ENCODE results near the gene U2SURP. TPM values are rescaled to one million over a fixed set of nuclear protein-coding genes. Genes with fewer than 3 reads are reported as not detected.

Gene U2SURP
- total and polyA plus RNA-seq, 3 experiments from 2014 or later, result 121 to 148 (median 146) TPM

GRCh38 chr3:143081844-143082778 lies 80.7 kb downstream of the U2SURP start:
- Histone ChIP-seq H3K4me3 (ENCODE audit: low read length) (no peak overlapping the region), H3K27me3 (ENCODE audit: insufficient read depth, low read length, poor library complexity, severe bottlenecking) (no peaks in the 10 kb centered on the region), H3K4me1 (ENCODE audit: insufficient read depth, low read length) (no peaks in the 10 kb centered on the region), H3K9me3 (ENCODE audit: low read length) (no peaks in the 10 kb centered on the region), H3K36me3 (ENCODE audit: insufficient read depth, low read length) (no peaks in the 10 kb centered on the region), H3K27ac (ENCODE audit: low read depth, low read length) (no peak overlapping the region)
- peaks cover 3 to 9% (median 5%) of the 10 kb centered on the region in 3 donors for H3K4me1 Mint-ChIP-seq
- no peaks in the 10 kb centered on the region for H3K36me3 Mint-ChIP-seq
- H3K9me3 Mint-ChIP-seq, result no peaks in the 10 kb centered on the region
- H3K27ac Mint-ChIP-seq, result no peak overlapping the region
- ChIA-PET POLR2A (no interaction called here), CTCF (no interaction called here)
- H3K27me3 Mint-ChIP-seq, result peaks cover 7 to 30% of the 10 kb centered on the region in 2 donors
- no peak for DNase-seq
- H3K4me3 Mint-ChIP-seq, result peak overlapping the region in 3 of 7 donors; percentile 20 to 39 (median 29)

GRCh38 chr3:143083781-143084180 lies 82.4 kb downstream of the U2SURP start:
- ChIA-PET CTCF (interaction anchor here (1.0 kb wide), 1 partner anchor 10 kb away, joined by 3 read pairs; no protein-coding TSS in a partner anchor), POLR2A (no interaction called here)
- Histone ChIP-seq H3K9me3 (ENCODE audit: low read length) (no peaks in the 10 kb centered on the region), H3K27me3 (ENCODE audit: insufficient read depth, low read length, poor library complexity, severe bottlenecking) (no peaks in the 10 kb centered on the region), H3K36me3 (ENCODE audit: insufficient read depth, low read length) (no peaks in the 10 kb centered on the region), H3K4me3 (ENCODE audit: low read length) (no peak overlapping the region), H3K27ac (ENCODE audit: low read depth, low read length) (no peak overlapping the region), H3K4me1 (ENCODE audit: insufficient read depth, low read length) (no peaks in the 10 kb centered on the region)
- peaks cover 6 to 25% of the 10 kb centered on the region in 2 donors for H3K27me3 Mint-ChIP-seq
- no peak overlapping the region for H3K4me3 Mint-ChIP-seq
- H3K27ac Mint-ChIP-seq, result no peak overlapping the region
- no peaks in the 10 kb centered on the region for H3K36me3 Mint-ChIP-seq
- DNase-seq, result no peak
- H3K4me1 Mint-ChIP-seq, result peaks cover 3 to 9% (median 5%) of the 10 kb centered on the region in 3 donors
- no peaks in the 10 kb centered on the region for H3K9me3 Mint-ChIP-seq

- no peaks in the 10 kb centered on the region for H3K9me3 Mint-ChIP-seq
- H3K4me1 Mint-ChIP-seq, result peaks cover 3 to 9% (median 5%) of the 10 kb centered on the region in 3 donors
- H3K36me3 ChIP-seq (ENCODE audit: insufficient read depth, low read length), result no peaks in the 10 kb centered on the region
- H3K4me3 Mint-ChIP-seq, result no peak overlapping the region
- no peak overlapping the region for H3K4me3 ChIP-seq (ENCODE audit: low read length)
- H3K36me3 Mint-ChIP-seq, result no peaks in the 10 kb centered on the region
- H3K27ac ChIP-seq (ENCODE audit: low read depth, low read length), result peak overlapping the region; percentile 73
- CTCF ChIA-PET, result no interaction called here
- no peak overlapping the region for H3K27ac Mint-ChIP-seq
- H3K4me1 ChIP-seq (ENCODE audit: insufficient read depth, low read length), result no peaks in the 10 kb centered on the region
- POLR2A ChIA-PET, result no interaction called here
- peaks cover 6 to 25% of the 10 kb centered on the region in 2 donors for H3K27me3 Mint-ChIP-seq
- H3K27me3 ChIP-seq (ENCODE audit: insufficient read depth, low read length, poor library complexity, severe bottlenecking), result no peaks in the 10 kb centered on the region
- no peak for DNase-seq
- H3K9me3 ChIP-seq (ENCODE audit: low read length), result no peaks in the 10 kb centered on the region
Measured at GRCh38 chr3:143084856-143085731, 83.7 kb downstream of the U2SURP start.

- no peak overlapping the region for H3K4me3 ChIP-seq (ENCODE audit: low read length)
- H3K36me3 Mint-ChIP-seq, result no peaks in the 10 kb centered on the region
- no peaks in the 10 kb centered on the region for H3K4me1 ChIP-seq (ENCODE audit: insufficient read depth, low read length)
- no peaks in the 10 kb centered on the region for H3K4me1 Mint-ChIP-seq
- H3K27me3 ChIP-seq (ENCODE audit: insufficient read depth, low read length, poor library complexity, severe bottlenecking), result no peaks in the 10 kb centered on the region
- ChIA-PET CTCF (no interaction called here), POLR2A (no interaction called here)
- no peak overlapping the region for H3K27ac Mint-ChIP-seq
- H3K27ac ChIP-seq (ENCODE audit: low read depth, low read length), result no peak overlapping the region
- H3K27me3 Mint-ChIP-seq, result peaks cover 6 to 7% of the 10 kb centered on the region in 2 donors
- no peaks in the 10 kb centered on the region for H3K36me3 ChIP-seq (ENCODE audit: insufficient read depth, low read length)
- DNase-seq, result no peak
- no peak overlapping the region for H3K4me3 Mint-ChIP-seq
- no peaks in the 10 kb centered on the region for H3K9me3 ChIP-seq (ENCODE audit: low read length)
- no peaks in the 10 kb centered on the region for H3K9me3 Mint-ChIP-seq
Measured at GRCh38 chr3:143088835-143089234, 87.5 kb downstream of the U2SURP start.

GRCh38 chr3:143089965-143090364 lies 88.6 kb downstream of the U2SURP start:
- POLR2A ChIA-PET, result no interaction called here

DNA sequence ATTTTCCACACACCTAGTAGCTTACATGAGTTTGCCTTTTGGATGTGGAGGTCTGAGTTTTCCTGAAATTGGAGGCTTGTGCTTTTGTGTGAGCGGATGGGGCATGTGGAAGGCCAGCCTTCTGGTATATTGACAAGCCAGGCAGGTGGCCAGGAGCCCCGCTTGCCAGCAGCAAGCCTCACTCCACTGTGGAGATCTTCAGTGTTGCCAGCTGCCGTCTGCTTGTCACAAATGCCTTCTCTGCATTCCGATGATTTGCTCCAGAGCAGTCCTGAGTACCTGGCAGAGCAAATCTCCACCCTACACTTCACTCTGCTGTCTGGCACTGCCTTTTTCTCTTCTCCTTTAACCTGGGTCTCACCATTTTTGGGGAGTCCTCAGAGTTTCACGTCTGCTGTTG lies 89.1 kb downstream of the U2SURP start:
- no peak for DNase-seq
- no peaks in the 10 kb centered on the region for H3K4me1 ChIP-seq (ENCODE audit: insufficient read depth, low read length)
- no peak overlapping the region for H3K4me3 Mint-ChIP-seq
- CTCF ChIA-PET, result no interaction called here
- no peaks in the 10 kb centered on the region for H3K9me3 Mint-ChIP-seq
- H3K27ac Mint-ChIP-seq, result no peak overlapping the region
- POLR2A ChIA-PET, result no interaction called here
- H3K27me3 ChIP-seq (ENCODE audit: insufficient read depth, low read length, poor library complexity, severe bottlenecking), result no peaks in the 10 kb centered on the region
- H3K4me3 ChIP-seq (ENCODE audit: low read length), result no peak overlapping the region
- H3K27me3 Mint-ChIP-seq, result no peaks in the 10 kb centered on the region
- H3K36me3 ChIP-seq (ENCODE audit: insufficient read depth, low read length), result no peaks in the 10 kb centered on the region
- no peak overlapping the region for H3K27ac ChIP-seq (ENCODE audit: low read depth, low read length)
- no peaks in the 10 kb centered on the region for H3K36me3 Mint-ChIP-seq
- no peaks in the 10 kb centered on the region for H3K4me1 Mint-ChIP-seq
- H3K9me3 ChIP-seq (ENCODE audit: low read length), result no peaks in the 10 kb centered on the region

More at GRCh38 chr3:143089965-143090364, 88.6 kb downstream of the U2SURP start:
- H3K4me1 ChIP-seq (ENCODE audit: insufficient read depth, low read length), result no peaks in the 10 kb centered on the region
- CTCF ChIA-PET, result no interaction called here
- peaks cover 0 to under 1% of the 10 kb centered on the region in 2 donors for H3K27me3 Mint-ChIP-seq
- no peak overlapping the region for H3K4me3 Mint-ChIP-seq
- H3K9me3 ChIP-seq (ENCODE audit: low read length), result no peaks in the 10 kb centered on the region
- no peak overlapping the region for H3K4me3 ChIP-seq (ENCODE audit: low read length)
- H3K27ac ChIP-seq (ENCODE audit: low read depth, low read length), result no peak overlapping the region
- H3K27ac Mint-ChIP-seq, result no peak overlapping the region
- no peaks in the 10 kb centered on the region for H3K4me1 Mint-ChIP-seq
- H3K27me3 ChIP-seq (ENCODE audit: insufficient read depth, low read length, poor library complexity, severe bottlenecking), result no peaks in the 10 kb centered on the region
- no peak for DNase-seq
- H3K9me3 Mint-ChIP-seq, result no peaks in the 10 kb centered on the region
- no peaks in the 10 kb centered on the region for H3K36me3 Mint-ChIP-seq
- H3K36me3 ChIP-seq (ENCODE audit: insufficient read depth, low read length), result no peaks in the 10 kb centered on the region

GRCh38 chr3:143090976-143091837 lies 89.8 kb downstream of the U2SURP start:
- CTCF ChIA-PET, result no interaction called here

More at GRCh38 chr3:143090976-143091837, 89.8 kb downstream of the U2SURP start:
- H3K36me3 Mint-ChIP-seq, result no peaks in the 10 kb centered on the region
- H3K27ac Mint-ChIP-seq, result no peak overlapping the region
- Histone ChIP-seq H3K9me3 (ENCODE audit: low read length) (no peaks in the 10 kb centered on the region), H3K36me3 (ENCODE audit: insufficient read depth, low read length) (no peaks in the 10 kb centered on the region), H3K27ac (ENCODE audit: low read depth, low read length) (no peak overlapping the region), H3K4me1 (ENCODE audit: insufficient read depth, low read length) (no peaks in the 10 kb centered on the region), H3K4me3 (ENCODE audit: low read length) (no peak overlapping the region), H3K27me3 (ENCODE audit: insufficient read depth, low read length, poor library complexity, severe bottlenecking) (no peaks in the 10 kb centered on the region)
- no peaks in the 10 kb centered on the region for H3K27me3 Mint-ChIP-seq
- POLR2A ChIA-PET, result no interaction called here
- DNase-seq, result no peak
- no peaks in the 10 kb centered on the region for H3K9me3 Mint-ChIP-seq
- no peak overlapping the region for H3K4me3 Mint-ChIP-seq
- H3K4me1 Mint-ChIP-seq, result no peaks in the 10 kb centered on the region

Data from CD8-positive, alpha-beta memory T cell (primary cell).